Stimulated activated CD4-positive, alpha-beta T cell treated with anti-CD3 and anti-CD28 coated beads, TNF-alpha, amount 100 ng/mL, for 24 hours (primary cell): Measurements from ENCODE around the gene PDE6B.
"Not testable (repeated sequence)": the region's sequence is repeated elsewhere in the genome, so short reads cannot be mapped to it uniquely, and the experiment has no call there.

Experiments used
- DNase-seq, 3 experiments: peaks; one replicate each; pipeline ENCODE4 v3.0.0-alpha.2; 2020; ENCODE audit warnings: low read depth in 3 of 3

Gene PDE6B

DNA sequence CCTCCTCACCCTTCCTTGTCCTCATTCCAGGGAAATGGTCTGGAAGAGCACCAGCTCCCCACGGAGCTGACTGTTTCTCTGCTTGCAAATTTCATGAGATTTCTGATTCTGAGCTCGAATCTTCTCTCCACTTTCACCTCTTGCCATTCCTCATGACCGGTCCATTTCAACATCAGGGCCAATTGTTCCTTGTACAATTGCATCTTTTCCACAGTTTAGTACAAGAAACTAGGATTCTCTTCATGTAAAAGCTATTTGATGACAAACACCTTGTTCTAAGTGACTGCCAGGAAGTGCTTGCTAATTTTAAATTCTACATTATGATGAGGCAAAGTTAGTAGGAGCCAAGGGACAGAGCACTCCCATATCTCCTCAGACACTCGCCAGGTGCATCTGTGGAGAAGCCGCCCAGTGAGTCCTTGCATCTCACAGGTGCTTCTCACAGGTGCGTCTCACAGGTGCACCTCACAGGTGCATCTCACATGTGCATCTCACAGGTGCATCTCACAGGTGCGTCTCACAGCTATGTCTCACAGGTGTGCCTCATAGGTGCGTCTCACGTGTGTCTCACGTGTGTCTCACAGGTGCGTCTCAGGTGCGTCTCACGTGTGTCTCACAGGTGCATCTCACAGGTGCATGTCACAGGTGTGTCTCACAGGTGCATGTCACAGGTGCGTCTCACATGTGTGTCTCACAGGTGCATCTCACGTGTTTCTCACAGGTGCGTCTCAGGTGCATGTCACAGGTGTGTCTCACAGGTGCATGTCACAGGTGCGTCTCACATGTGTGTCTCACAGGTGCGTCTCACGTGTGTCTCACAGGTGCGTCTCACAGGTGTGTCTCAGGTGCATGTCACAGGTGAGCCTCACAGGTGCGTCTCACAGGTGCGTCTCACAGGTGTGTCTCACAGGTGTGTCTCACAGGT, 3.0 kb upstream of the PDE6B start:
- DNase-seq = no peak

DNA sequence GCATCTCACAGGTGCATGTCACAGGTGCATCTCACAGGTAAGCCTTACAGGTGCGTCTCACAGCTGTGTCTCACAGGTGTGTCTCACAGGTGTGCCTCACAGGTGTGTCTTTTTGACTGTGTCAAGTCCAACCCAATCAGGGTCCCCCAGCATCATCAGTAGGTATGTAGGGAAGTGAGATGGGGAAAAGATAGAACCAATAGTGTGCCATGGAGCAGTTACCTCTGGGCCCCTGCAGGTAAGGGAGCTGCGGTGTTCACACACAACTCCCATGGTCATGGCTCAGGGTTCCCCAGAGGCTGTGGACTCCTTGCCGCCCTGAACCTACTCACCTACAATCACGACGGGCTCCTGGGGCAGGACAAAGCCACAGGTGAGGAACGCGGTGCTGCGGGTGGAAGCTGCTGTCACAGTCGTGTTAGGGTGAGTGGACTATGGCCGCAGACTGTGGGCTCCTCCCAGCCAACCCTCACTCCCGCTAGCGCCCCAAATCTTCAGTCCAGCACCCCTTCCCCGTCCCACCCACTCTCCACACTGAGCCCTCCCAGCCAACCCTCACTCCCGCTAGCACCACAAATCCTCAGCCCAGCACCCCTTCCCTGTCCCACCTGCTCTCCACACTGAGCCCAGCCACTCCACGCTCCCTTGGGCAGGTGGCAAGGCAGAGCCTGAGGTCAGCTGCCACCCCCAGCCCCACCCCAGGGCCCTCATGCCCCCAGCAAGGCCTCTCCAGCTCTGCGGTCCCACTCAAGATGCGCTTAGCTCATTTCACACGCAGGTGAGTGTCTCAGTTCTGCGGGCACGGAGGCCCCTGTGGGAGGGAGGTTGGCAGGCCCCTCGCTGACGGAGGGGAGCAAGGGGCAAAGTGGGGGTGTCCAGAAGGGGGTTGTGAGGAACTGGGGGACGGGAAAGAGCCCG, 2.1 kb upstream of the PDE6B start:
- DNase-seq = no peak

DNA sequence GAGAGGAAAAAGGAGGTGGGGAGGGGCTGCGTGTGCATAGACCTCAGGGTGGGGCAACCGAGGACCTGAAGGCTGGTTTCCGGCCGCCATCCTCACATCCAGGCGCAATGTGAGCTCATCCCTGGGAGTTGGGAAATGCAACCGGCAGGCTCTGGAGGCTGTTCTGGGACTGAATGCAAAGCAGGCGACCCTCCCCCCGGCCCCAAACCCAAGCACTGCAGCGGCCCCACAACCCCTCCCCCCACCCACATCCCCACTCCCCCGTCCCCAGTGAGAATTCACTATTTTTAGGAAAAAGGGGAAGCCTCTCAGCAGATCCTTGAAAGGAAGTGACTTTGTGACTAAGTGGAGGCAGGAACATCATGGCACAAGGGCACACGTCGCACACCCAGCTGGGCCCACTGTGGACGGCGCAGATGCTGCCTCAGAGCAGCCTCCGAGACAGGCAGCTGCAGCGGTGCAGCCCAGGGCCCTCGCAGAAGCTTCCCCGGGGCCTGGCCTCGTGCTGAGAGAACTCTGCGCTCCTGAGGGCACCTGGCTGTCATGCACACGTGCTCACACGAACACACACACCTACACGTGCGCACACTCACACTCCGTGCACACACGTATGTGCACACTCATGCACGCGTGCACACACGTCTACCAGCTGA, 1.3 kb upstream of the PDE6B start:
- no peak for DNase-seq

DNA sequence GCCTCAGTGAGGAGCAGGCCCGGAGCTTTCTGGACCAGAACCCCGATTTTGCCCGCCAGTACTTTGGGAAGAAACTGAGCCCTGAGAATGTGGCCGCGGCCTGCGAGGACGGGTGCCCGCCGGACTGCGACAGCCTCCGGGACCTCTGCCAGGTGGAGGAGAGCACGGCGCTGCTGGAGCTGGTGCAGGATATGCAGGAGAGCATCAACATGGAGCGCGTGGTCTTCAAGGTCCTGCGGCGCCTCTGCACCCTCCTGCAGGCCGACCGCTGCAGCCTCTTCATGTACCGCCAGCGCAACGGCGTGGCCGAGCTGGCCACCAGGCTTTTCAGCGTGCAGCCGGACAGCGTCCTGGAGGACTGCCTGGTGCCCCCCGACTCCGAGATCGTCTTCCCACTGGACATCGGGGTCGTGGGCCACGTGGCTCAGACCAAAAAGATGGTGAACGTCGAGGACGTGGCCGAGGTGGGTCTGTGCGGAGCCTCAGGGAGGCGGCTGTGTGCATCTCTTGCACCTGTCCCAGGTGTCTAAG, 323 bp downstream of the PDE6B start:
- DNase-seq = no peak

DNA sequence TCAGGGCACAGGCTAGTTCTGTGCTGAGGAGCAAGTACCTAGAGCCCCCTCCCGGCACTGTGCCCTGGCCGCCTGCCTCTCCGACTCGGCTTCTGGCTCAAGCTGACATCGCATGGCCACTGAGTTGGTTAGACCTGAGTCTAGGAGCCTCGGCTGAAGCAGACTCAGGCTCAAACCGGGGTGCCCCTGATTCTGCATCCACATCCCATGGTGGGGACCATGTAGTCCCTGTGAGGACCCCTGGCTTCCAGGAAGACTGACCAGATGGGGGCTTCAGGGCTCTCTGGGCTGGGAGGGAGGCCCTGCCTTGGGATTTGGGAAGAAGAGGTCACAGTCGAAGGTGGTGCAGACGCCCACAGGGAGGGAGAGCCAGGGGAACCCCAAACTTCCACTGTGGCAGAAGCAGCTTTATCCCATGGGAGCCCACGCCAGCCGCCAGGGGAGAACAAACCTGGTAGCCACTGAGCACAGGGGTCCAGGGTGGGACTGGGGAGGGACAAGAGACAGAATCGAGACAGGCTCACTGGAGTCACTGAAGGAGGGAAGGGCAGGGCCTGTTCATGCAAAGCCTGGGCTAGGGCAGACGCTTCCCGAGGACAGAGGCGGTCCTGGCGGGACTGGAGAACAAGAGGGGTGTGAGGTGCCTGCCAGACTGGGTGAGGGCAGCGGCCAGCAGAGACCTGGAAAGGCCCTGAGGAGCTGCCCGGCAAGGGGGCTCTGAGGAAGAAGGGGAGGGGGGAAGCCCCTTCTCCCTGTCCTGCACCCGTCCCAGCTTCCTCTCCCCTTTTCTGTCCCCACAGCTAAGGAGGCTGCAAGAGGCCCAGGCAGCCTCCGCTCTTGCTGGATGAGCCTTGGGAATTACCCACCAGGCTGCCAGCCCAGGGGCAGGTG, 1.1 kb downstream of the PDE6B start:
- no peak for DNase-seq

DNA sequence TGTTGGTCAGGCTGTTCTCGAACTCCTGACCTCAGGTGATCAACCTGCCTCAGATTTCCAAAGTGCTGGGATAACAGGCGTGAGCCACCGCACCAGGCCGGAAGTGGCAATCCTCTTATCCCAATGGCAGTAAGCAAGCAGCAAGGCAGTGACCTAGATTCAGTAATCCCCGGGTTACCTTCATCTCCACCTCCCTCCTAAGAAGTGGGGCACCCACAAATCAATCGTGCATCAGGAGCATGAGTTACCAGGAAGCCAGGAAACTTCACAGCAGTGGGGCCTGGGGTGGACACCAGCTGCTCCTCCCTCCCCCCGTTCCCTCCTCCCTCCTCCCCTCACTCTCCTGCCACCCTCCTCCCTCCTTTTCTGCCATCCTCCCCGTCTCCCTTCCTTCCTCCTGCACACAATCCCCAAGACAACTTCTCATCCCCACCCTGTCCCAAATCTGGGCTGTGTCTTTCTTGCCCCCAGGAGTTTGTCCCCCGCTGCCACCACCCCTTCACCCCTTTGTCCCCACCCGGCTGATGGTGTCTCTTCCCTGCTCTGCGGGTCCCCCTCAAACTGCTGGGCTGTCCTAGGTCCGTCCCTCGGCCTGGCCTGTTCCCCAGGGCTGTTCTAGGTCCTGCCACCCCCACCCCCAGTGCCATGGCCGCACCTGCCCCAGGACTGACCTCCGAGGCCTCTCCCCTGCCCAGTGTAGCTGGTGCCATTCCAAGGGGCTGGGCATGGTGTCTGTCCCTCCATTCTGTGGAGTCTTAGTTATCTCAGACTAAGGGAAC, 2.2 kb downstream of the PDE6B start:
- no peak for DNase-seq

DNA sequence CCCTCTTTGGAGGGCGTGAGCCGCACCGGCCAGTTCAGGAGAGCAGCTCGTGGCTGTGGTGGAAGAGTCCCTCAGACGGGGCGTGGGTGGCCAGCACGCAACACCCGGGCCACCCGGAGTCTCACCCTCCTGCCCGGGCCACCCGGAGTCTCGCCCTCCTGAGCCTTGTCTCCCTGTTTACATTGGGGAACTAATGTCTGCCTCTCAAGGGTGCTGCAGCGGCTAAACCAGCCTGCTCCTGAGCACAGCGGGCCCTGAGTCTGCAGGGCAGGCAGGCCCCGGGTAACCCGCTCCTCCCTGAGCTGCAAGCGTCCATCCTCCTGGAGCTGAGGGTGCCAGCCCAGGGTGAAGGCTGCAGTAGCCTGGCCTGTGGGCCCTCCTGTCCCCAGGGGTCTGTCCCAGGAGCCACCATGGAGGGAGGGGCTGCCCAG, 3.0 kb downstream of the PDE6B start:
- no peak for DNase-seq

DNA sequence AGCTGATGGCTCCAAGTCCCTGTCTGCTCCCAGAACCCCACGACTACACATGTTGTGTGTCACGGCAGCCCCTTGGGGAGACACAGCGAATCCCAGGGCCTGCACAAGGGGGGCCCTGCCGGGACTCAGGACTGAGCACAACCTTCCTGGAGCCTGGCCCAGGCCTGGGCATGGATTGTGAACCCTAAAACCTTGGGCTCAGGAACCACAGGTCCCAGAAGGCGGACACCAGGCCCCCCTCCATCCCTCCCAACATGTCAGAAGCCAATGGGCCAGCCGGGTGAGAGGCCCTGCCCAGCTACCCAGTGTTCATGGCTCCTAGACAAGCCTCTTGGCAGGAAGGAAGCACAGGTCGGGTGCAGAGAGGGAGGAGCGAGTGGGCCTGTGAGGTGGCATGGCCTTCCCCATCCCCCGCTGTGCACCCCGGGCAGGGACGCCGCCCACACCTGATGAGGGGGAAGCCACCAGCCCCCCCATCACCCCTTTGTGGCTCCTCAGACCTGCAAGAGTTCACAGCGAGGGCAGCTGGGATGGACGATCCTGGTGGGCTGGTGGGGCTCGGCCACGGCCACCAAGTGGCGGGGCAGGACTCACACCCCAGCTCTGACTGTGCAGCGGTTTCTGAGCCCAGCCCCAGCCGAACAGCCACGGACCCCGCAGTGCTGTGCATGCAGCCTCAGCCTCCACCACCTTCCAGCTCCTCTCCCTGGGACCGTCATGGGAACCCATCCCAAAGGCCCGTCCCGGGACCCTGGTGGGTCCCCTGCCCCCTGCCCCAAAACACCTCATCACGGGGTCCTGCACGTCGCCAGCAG, 3.7 kb downstream of the PDE6B start:
- no peak for DNase-seq

DNA sequence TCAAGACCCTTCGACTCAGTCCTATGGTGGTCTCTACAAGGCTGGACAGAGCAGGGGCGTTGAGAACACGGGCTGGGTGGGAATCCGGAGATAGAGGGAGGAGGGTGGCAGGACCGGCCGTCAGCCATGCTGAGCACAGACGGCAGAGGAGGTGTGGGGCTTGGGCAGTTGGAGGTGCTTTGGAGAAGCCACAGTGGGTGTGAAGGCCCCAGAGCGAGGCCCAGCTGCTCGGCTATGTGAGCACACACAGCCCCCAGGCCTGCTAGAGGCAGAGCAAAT, 4.2 kb downstream of the PDE6B start:
- no peak for DNase-seq

DNA sequence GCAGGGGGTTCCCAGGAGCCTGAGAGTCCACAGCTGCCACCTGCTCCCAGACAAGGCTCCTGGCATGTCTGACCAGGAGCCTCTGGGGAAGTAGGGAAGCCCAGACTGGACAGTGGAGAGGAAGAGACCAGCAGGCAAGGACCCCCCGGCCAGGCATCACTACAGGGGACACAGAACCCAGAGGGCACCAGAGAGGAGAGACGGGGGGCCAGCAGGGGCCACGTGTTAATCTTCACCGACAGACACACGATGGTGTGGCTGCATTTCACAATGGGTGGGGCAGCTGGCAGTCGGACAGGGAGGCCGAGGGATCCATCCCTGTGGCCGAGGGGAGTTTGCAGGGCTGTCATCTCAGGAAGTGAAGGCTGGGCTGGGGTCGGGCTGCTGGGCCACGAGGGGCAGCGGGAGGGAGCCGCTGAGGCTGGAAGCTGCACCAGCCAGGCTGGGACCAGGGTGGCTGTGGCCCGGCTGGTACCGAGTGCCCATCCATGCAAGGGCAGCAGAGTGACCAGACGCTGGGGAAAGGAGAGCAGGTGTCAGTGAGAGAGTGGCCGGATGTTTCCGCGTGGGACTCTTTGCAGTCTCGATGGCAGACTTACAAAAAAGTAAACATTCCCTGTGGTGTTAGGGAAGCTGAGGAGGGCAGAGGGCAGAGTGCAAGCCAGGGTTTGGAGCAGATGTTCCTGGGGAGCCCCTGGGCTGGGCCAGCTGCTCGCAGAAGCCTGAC, 4.7 kb downstream of the PDE6B start:
- DNase-seq = no peak

DNA sequence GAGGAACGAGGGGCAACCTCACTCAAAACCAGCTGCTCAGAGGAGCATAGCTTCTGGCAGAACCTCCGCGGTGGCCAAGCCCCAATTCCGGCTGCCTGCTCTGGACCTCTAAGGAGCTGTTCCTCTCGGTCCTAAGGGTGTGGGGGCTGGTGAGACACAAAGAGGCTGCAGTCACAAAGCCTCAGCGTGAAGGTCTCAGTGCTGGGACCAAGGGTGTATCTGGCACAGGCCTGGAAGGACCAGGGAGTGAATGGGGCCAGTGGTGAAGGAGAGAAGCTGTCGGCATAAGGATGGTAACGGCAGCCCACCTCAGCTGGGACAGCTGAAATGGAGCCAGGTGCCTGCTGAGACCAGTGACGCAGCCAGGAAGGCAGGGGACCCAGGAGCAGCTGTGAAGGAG, 5.3 kb downstream of the PDE6B start:
- no peak for DNase-seq

DNA sequence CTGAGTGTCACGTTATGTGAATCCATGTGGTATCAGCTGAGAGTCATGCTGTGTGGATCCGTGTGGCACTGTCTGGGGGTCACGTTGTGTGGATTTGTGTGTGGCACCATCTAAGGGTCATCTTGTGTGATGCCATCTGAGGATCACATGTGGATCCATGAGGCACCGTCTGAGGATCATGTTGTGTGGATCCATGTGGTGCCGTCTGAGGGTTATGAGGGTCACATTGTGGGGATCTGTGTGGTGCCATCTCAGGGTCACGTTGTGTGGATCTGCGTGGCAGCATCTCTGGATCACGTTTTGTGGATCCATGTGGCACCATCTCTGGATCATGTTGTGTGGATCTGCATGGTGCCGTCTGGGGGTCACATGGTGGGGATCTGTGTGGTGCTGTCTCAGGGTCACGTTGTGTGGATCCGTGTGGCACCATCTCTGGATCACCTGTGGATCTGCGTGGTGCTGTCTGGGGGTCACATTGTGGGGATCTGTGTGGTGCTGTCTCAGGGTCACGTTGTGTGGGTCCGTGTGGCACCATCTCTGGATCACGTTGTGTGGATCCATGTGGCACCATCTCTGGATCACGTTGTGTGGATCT, 6.9 kb downstream of the PDE6B start:
- DNase-seq = no peak

DNA sequence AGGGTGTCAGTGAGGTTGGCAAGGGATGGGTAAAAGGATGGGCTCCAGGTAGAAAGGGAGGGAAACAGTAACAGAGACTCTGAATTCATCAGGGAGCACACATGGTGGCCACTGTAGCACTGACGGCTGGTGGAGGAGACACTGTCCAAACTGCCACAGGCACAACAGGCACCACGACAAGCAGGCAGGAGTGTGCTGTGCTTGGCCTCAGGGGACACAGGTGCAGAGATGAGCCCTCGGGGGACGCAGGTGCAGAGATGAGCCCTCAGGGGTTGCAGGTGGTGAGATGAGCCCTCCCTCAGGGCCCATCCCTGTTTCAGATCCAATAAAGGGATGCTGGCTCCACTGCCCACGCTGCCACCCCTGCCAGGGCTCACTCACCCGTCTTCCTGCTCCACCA, 7.6 kb downstream of the PDE6B start:
- no peak for DNase-seq

DNA sequence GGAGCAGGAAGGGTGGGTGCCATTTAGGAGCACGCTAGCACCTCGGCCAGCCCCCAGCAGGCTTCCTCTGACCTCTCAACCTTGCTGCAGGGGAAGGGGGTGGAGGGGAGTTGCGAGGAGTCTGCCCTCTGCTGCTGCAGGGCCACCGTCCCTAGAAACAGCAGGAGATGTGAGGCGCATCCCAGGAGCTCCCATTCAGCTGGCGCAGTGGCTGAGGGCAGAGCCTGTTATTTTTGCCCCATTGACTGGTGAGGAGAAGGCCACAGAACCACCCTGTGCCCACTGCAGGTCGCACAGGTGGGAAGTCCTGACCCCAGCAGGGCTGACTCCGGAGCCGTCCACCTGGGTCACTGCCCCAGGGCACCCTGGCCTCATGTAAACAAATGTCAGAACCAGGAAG, 8.0 kb downstream of the PDE6B start:
- no peak for DNase-seq

DNA sequence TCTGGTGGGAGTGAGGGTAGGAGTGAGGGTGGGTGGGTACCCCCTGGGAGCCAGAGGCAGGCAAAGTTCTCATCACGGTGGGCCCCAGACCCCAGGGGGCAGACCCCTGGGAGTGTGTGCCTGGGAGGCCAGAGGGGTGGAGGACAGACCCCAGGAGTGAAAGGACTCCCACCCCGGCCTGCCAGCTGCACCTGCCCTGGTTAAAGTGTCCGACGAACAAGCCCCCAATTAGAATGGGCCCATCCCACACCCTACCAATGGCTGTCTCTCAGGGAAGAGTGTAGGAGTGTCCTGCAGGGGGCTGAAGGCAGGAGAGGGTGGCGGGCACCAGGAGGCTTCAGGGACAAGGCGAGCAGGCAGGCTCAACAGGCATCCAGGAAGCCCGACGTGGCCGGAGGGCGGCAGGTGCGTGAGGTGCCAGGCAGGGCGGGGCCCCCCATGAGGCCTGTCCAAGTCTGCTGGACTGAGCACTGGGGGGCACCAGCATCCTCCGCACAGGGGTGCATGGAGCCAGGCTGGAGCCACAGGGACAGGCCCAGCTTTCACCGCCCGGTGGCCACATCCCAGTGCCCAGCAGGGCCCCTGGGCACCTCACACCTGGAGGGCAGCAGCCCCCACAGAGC, 8.7 kb downstream of the PDE6B start:
- DNase-seq = no peak

DNA sequence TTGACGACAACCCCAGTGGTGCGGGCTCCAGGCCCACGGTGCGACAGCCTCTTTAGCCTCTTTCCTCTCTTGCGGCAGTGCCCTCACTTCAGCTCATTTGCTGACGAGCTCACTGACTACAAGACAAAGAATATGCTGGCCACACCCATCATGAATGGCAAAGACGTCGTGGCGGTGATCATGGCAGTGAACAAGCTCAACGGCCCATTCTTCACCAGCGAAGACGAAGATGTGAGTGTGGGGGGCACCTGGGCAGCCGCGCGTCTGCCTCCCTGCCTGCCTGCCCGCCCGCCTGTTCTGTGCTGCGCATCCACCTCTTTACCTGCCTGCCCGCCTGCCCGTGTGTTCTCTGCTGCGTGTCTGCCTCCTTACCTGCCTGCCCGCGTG, 9.2 kb downstream of the PDE6B start:
- no peak for DNase-seq

DNA sequence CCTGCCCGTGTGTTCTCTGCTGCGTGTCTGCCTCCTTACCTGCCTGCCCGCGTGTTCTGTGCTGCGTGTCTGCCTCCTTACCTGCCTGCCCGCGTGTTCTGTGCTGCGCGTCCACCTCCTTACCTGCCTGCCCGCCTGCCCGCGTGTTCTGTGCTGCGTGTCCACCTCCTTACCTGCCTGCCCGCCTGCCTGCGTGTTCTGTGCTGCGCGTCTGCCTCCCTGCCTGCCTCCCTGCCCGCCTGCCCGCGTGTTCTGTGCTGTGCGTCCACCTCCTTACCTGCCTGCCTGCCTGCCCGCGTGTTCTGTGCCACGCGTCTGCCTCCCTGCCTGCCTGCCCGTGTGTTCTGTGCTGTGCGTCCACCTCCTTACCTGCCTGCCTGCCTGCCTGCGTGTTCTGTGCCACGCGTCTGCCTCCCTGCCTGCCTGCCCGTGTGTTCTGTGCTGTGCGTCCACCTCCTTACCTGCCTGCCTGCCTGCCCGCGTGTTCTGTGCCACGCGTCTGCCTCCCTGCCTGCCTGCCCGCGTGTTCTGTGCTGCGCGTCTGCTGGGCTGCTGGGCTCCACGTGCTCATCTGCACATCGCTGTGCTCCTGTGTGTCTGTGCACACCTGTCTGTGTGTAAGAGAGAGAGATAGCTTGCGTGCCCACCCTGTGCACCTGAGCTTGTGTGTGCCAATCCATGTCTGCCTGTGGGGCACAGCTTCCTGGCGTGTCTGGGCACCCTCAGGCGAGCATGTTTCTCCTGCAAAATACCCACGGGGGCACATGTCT, 9.9 kb downstream of the PDE6B start:
- DNase-seq = not testable (repeated sequence)
